ENCODE results near the gene TSHZ2.

The TSHZ2 gene

GRCh38 chr20:53003420-53004154, 31.4 kb downstream of the TSHZ2 start:
- TF ChIP-seq POLR2AphosphoS5 (IDR thresholded peaks at IDR 0.05; ENCODE audit: low read depth, low read length) = no peak
- TF ChIP-seq TAF1 (IDR thresholded peaks at IDR 0.05; ENCODE audit: borderline replicate concordance, low read depth, low read length) = no peak
- no peak for TF ChIP-seq POLR2A (IDR thresholded peaks at IDR 0.05; ENCODE audit: low read depth, low read length)
- no peak for DNase-seq (ENCODE audit: insufficient read length)
- no peak for FAIRE-seq

DNA sequence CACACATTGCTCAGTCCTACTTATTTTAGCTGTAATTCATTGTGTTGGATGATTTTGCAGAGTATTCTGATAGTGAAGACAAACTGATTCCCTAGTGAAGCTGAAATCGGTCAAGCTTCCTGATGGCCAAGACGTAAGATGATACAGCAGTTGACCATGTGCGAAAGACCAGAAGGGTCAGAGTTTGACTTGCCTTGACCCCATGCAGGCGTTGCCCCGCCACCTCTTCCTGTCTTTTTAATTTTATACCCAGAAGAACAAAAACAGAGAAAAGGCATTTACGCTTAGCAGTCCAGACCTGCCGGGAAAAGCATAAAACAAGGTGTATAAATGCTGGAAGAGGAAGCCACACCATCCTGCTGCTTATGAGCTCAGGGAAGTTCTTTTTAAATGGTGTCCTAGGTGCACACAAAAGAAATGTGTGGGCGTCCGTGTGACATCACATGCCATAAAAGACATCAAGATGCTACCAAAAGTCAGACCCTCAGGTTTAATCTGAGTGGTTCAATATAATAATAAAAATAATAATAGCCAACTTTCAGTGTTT, 32.2 kb downstream of the TSHZ2 start:
- FAIRE-seq (no peak), DNase-seq (ENCODE audit: insufficient read length) (no peak)
- TF ChIP-seq POLR2AphosphoS5 (IDR thresholded peaks at IDR 0.05; ENCODE audit: low read depth, low read length) = no peak
- no peak for TF ChIP-seq POLR2A (IDR thresholded peaks at IDR 0.05; ENCODE audit: low read depth, low read length)
- TF ChIP-seq TAF1 (IDR thresholded peaks at IDR 0.05; ENCODE audit: borderline replicate concordance, low read depth, low read length) = no peak

- no peak for TF ChIP-seq POLR2AphosphoS5 (IDR thresholded peaks at IDR 0.05; ENCODE audit: low read depth, low read length)
- no peak for TF ChIP-seq TAF1 (IDR thresholded peaks at IDR 0.05; ENCODE audit: borderline replicate concordance, low read depth, low read length)
- no peak for TF ChIP-seq POLR2A (IDR thresholded peaks at IDR 0.05; ENCODE audit: low read depth, low read length)
- no peak for FAIRE-seq
- no peak for DNase-seq (ENCODE audit: insufficient read length)
Observed at GRCh38 chr20:53009979-53010735, 38.0 kb downstream of the TSHZ2 start.

DNA sequence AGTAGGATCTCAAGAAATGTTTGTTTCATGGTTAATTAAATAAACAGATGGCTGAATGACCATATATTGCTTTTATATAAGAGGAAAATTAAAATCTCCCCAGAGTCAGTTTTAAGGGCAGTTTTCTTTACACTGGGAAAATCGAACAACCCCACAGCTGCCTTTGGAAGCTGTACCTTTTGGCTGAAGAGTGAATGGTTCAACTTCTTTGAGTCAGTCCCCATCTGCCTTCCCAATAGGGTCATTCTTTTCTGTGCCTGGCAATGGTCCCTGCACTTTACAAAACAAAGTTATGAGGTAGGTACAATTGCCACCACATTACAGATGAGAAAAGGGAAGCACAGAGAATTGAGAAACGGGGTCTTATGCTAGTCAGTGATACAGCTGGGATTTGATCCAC, 39.5 kb downstream of the TSHZ2 start:
- TF ChIP-seq POLR2AphosphoS5 (IDR thresholded peaks at IDR 0.05; ENCODE audit: low read depth, low read length) (no peak), POLR2A (IDR thresholded peaks at IDR 0.05; ENCODE audit: low read depth, low read length) (no peak), TAF1 (IDR thresholded peaks at IDR 0.05; ENCODE audit: borderline replicate concordance, low read depth, low read length) (no peak)
- FAIRE-seq = no peak
- no peak for DNase-seq (ENCODE audit: insufficient read length)

DNA sequence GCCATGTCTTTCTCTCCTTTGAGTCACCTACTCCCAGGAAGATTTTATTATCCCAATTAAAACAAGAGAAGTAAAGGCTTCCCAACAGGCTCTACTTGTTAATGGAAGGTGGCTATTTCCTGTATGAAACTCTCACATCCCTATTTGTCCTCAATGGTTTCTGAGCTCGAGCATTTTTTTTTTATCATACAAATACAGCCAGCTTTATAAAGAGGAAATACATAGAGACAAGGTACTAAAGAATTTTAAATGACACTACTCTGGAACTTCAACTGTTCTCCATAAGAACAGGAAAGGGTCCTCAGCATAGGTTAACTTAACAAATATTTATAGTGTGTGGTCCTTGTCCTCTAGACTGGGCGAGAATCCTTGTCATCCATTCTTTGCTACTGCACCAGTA, 41.0 kb downstream of the TSHZ2 start:
- FAIRE-seq (no peak), DNase-seq (ENCODE audit: insufficient read length) (no peak)
- no peak for TF ChIP-seq TAF1 (IDR thresholded peaks at IDR 0.05; ENCODE audit: borderline replicate concordance, low read depth, low read length)
- TF ChIP-seq POLR2A (IDR thresholded peaks at IDR 0.05; ENCODE audit: low read depth, low read length) = no peak
- TF ChIP-seq POLR2AphosphoS5 (IDR thresholded peaks at IDR 0.05; ENCODE audit: low read depth, low read length) = no peak

DNA sequence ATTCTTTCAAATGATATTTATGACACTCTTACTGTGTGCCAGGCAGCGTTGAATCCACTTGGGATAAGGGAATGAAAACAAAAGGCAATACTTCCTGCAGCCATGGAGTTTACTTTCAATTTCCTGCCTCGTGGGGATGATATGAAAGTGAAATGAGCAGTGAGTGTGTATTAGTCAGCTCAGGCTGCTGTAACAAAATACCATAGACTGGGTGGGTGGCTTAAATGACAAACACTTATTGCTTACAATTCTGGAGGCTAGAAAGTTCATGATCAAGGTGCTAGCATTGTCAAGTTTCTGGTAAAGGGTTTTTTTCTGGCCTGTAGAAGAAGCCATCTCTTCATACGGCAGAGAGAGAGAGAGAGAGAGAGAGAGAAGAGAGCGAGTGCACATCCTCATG, 41.7 kb downstream of the TSHZ2 start:
- no peak for TF ChIP-seq TAF1 (IDR thresholded peaks at IDR 0.05; ENCODE audit: borderline replicate concordance, low read depth, low read length)
- no peak for TF ChIP-seq POLR2AphosphoS5 (IDR thresholded peaks at IDR 0.05; ENCODE audit: low read depth, low read length)
- no peak for TF ChIP-seq POLR2A (IDR thresholded peaks at IDR 0.05; ENCODE audit: low read depth, low read length)
- DNase-seq (ENCODE audit: insufficient read length) (no peak), FAIRE-seq (no peak)

- no peak for TF ChIP-seq POLR2A (IDR thresholded peaks at IDR 0.05; ENCODE audit: low read depth, low read length)
- no peak for TF ChIP-seq POLR2AphosphoS5 (IDR thresholded peaks at IDR 0.05; ENCODE audit: low read depth, low read length)
- no peak for TF ChIP-seq TAF1 (IDR thresholded peaks at IDR 0.05; ENCODE audit: borderline replicate concordance, low read depth, low read length)
- DNase-seq (ENCODE audit: insufficient read length) = no peak
- no peak for FAIRE-seq
Observed at GRCh38 chr20:53016071-53016470, 43.9 kb downstream of the TSHZ2 start.

DNA sequence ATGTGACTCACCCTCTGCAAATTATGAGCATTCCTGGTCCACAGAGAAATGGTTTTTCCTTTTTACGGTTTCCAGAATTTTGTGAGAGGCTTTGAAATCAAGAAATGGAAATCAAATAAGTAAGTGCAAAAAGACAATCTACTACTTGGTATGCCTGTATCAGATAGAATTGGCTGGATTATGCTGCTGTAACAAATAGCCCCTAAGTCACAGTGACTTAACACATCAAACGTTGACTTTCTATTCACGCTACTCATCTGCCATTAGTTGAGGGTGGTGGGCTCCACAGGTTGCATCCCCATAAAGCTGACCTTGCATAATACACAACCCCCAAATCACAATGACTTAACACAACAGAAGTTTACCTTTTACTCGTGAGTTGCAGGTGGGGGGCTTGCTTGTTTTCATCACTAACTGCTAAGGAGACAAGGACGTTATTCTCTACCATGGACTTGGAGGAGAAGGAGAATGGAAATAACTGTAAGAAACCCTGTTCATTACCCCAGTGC, 44.4 kb downstream of the TSHZ2 start:
- FAIRE-seq = no peak
- TF ChIP-seq POLR2AphosphoS5 (IDR thresholded peaks at IDR 0.05; ENCODE audit: low read depth, low read length) (no peak), POLR2A (IDR thresholded peaks at IDR 0.05; ENCODE audit: low read depth, low read length) (no peak)
- DNase-seq (ENCODE audit: insufficient read length) = no peak

DNA sequence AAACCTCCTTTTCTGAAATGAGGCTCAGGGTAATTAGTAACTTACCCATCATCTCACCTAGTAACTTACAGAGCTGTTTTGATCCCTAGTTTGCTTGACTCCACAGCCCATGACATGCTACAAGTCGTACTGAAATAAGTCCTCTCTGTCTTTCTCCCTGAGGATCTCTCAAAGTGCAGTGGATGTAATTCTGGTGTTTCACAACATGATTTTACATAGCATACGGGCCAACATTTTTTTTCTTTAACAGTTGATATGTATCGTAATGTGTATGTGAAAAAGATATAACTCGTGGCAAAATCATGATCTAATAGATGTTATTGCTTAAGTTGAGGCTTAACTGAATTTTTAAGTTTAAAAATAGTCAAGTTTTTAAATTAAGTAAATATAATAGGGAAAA, 45.0 kb downstream of the TSHZ2 start:
- FAIRE-seq (no peak), DNase-seq (ENCODE audit: insufficient read length) (no peak)
- TF ChIP-seq POLR2A (IDR thresholded peaks at IDR 0.05; ENCODE audit: low read depth, low read length) (no peak), TAF1 (IDR thresholded peaks at IDR 0.05; ENCODE audit: borderline replicate concordance, low read depth, low read length) (no peak), POLR2AphosphoS5 (IDR thresholded peaks at IDR 0.05; ENCODE audit: low read depth, low read length) (no peak)

- no peak for FAIRE-seq
- TF ChIP-seq POLR2AphosphoS5 (IDR thresholded peaks at IDR 0.05; ENCODE audit: low read depth, low read length) = no peak
- no peak for TF ChIP-seq TAF1 (IDR thresholded peaks at IDR 0.05; ENCODE audit: borderline replicate concordance, low read depth, low read length)
- no peak for DNase-seq (ENCODE audit: insufficient read length)
Observed at GRCh38 chr20:53019464-53019863, 47.3 kb downstream of the TSHZ2 start.

GRCh38 chr20:53020376-53020775, 48.2 kb downstream of the TSHZ2 start:
- DNase-seq (ENCODE audit: insufficient read length) (no peak), FAIRE-seq (no peak)

More at GRCh38 chr20:53020376-53020775, 48.2 kb downstream of the TSHZ2 start:
- TF ChIP-seq POLR2A (IDR thresholded peaks at IDR 0.05; ENCODE audit: low read depth, low read length) (no peak), POLR2AphosphoS5 (IDR thresholded peaks at IDR 0.05; ENCODE audit: low read depth, low read length) (no peak), TAF1 (IDR thresholded peaks at IDR 0.05; ENCODE audit: borderline replicate concordance, low read depth, low read length) (no peak)

All from GM12892 (cell line).